Erythroblast (primary cell): ENCODE measurements around the gene RNF182.

ENCODE experiments used
- GATA1 ChIP-seq: IDR thresholded peaks from 2 replicates; pipeline ENCODE4 v1.6.1; 2011; ENCODE audit warnings: low read depth, mild to moderate bottlenecking, control low read depth, low read length, moderate library complexity
- POLR2A ChIP-seq: IDR thresholded peaks from 2 replicates; pipeline ENCODE4 v1.6.1; 2011; ENCODE audit warnings: mild to moderate bottlenecking, low read length

- TF ChIP-seq POLR2A = no peak
- no peak for TF ChIP-seq GATA1
Observed at GRCh38 chr6:13985663-13986325, 61.0 kb downstream of the RNF182 start.
